GM12878 (cell line): ENCODE data around the gene SLC26A11. TPM values are rescaled to one million over a fixed set of nuclear protein-coding genes. Genes with fewer than 3 reads are reported as not detected.

Source experiments
- ATAC-seq: fragments of 200-7000 bp; cut with Tn5 transposase; 3 replicates; pipeline ENCODE4 v1.9.1; 2020; ENCODE audit warnings: mild to moderate bottlenecking, moderate library complexity
- BruUV-seq: library from RNA; stranded (reverse); fragments of 400-500 nt; replicated peaks from 2 replicates; lab custom pipeline; 2021; lab: Mats Ljungman, UMichigan
- CTCF ChIA-PET: fragments of 300-600 bp; sonication (Branson Sonifier 250); formaldehyde crosslinking; extraction: SDS; loops from one replicate; lab custom pipeline; 2021; ENCODE audit warnings: inconsistent platforms; lab: Yijun Ruan, JAX
- POLR2A ChIA-PET: fragments of 350-600 bp; formaldehyde crosslinking; extraction: SDS; loops from one replicate; lab custom pipeline; 2021; ENCODE audit warnings: inconsistent platforms; lab: Charles Lee
- RAD21 ChIA-PET: fragments of 300-600 bp; sonication (Branson Sonifier 250); formaldehyde crosslinking; loops from one replicate; lab custom pipeline; 2023; ENCODE audit warnings: antibody characterized with exemption; ENCODE audit not compliant: unreplicated experiment; lab: Charles Lee
- SMC1A ChIA-PET: fragments of 300-600 bp; sonication (Branson Sonifier 250); formaldehyde crosslinking; loops from one replicate; lab custom pipeline; 2023; ENCODE audit not compliant: unreplicated experiment, uncharacterized antibody; lab: Charles Lee
- DNase-seq: peaks from one replicate; pipeline ENCODE4 v3.0.0-alpha.2; 2011; ENCODE audit warnings: low read depth, low spot score
- FAIRE-seq: peaks from 3 replicates; lab custom pipeline; 2011; peaks lifted over from hg19 to GRCh38; lab: Jason Lieb, UNC
- H2AFZ ChIP-seq: 2 replicates; pipeline ENCODE4 v1.6.0; 2011; ENCODE audit warnings: low read depth, low read length, control low read depth; ENCODE audit not compliant: control insufficient read depth
- H3K27ac ChIP-seq: 2 replicates; pipeline ENCODE4 v1.5.1; 2011; ENCODE audit warnings: control low read depth; ENCODE audit not compliant: control insufficient read depth, insufficient read depth
- H3K27me3 ChIP-seq, 2 experiments: replicated peaks in 1 of 2; 2 replicates each; pipeline versions ENCODE4 v1.6.0 to v1.6.1; 2011; ENCODE audit warnings: low read length in 1 of 2; ENCODE audit not compliant: control insufficient read depth in 2 of 2, insufficient read depth in 2 of 2
- H3K36me3 ChIP-seq, 2 experiments: 2 replicates each; pipeline ENCODE4 v1.5.1; 2011; ENCODE audit warnings: low read length in 1 of 2; ENCODE audit not compliant: control insufficient read depth in 2 of 2, insufficient read depth in 2 of 2
- H3K4me1 ChIP-seq: 2 replicates; pipeline ENCODE4 v1.6.1; 2011; ENCODE audit warnings: mild to moderate bottlenecking, low read length, moderate library complexity, mixed read lengths; ENCODE audit not compliant: control insufficient read depth, insufficient read depth
- H3K4me2 ChIP-seq: 2 replicates; pipeline ENCODE4 v1.6.0; 2011; ENCODE audit warnings: control low read depth; ENCODE audit not compliant: control insufficient read depth, insufficient read depth
- H3K4me3 ChIP-seq: fragments of 200-600 bp; sonication (generic); 2 replicates; pipeline ENCODE4 v1.5.1; 2016
- H3K79me2 ChIP-seq: 2 replicates; pipeline ENCODE4 v1.6.0; 2011; ENCODE audit warnings: low read length; ENCODE audit not compliant: control insufficient read depth, insufficient read depth
- H3K9ac ChIP-seq: 2 replicates; pipeline ENCODE4 v1.8.0; 2011; ENCODE audit warnings: low read length, control low read depth, mixed read lengths; ENCODE audit not compliant: control insufficient read depth, insufficient read depth
- H3K9me3 ChIP-seq: replicated peaks from 3 replicates; pipeline ENCODE4 v1.5.1; 2011; ENCODE audit warnings: mild to moderate bottlenecking, low read length; ENCODE audit not compliant: control insufficient read depth, insufficient read depth
- H4K20me1 ChIP-seq: 2 replicates; pipeline ENCODE4 v1.6.0; 2011; ENCODE audit not compliant: control insufficient read depth, insufficient read depth
- CEBPB ChIP-seq, 2 experiments: fragments of 150-350 bp in 1 of 2; IDR thresholded peaks; 2 replicates each; pipeline ENCODE4 v1.6.1; 2012 to 2014; ENCODE audit warnings: low read depth in 2 of 2, low read length in 2 of 2, borderline replicate concordance in 1 of 2, inconsistent platforms in 1 of 2
- ESRRA ChIP-seq: IDR thresholded peaks from 2 replicates; pipeline ENCODE4 v1.6.1; 2012; ENCODE audit warnings: mild to moderate bottlenecking, low read length, improper control_type of control experiment
- NFIC ChIP-seq: IDR thresholded peaks from 2 replicates; pipeline ENCODE4 v1.6.1; 2012; ENCODE audit warnings: low read depth, mild to moderate bottlenecking, inconsistent platforms, low read length, moderate library complexity
- NFYB ChIP-seq: IDR thresholded peaks from 2 replicates; pipeline ENCODE4 v1.6.1; 2011; ENCODE audit warnings: low read depth, mild to moderate bottlenecking, low read length, improper control_type of control experiment, moderate library complexity; ENCODE audit not compliant: insufficient read depth
- NR2C2 ChIP-seq: IDR thresholded peaks from 2 replicates; pipeline ENCODE4 v1.6.1; 2011; ENCODE audit warnings: borderline replicate concordance, low read depth; ENCODE audit not compliant: control insufficient read depth, insufficient read length
- POLR2AphosphoS2 ChIP-seq: IDR thresholded peaks from 2 replicates; pipeline ENCODE4 v1.6.1; 2011; ENCODE audit warnings: low read depth, mild to moderate bottlenecking, low read length, improper control_type of control experiment, moderate library complexity
- RAD51 ChIP-seq: fragments of 450-650 bp; IDR thresholded peaks from 2 replicates; pipeline ENCODE4 v1.6.1; 2016; ENCODE audit warnings: moderate library complexity, mild to moderate bottlenecking, inconsistent platforms
- SMC3 ChIP-seq: IDR thresholded peaks from 2 replicates; pipeline ENCODE4 v1.6.1; 2011; ENCODE audit warnings: low read length, improper control_type of control experiment, borderline replicate concordance
- SREBF2 ChIP-seq: IDR thresholded peaks from 2 replicates; pipeline ENCODE4 v1.6.1; 2012; ENCODE audit warnings: mild to moderate bottlenecking, low read length
- STAT3 ChIP-seq: IDR thresholded peaks from 2 replicates; pipeline ENCODE4 v1.6.1; 2011; ENCODE audit warnings: low read depth, low read length, improper control_type of control experiment
- USF2 ChIP-seq: IDR thresholded peaks from 2 replicates; pipeline ENCODE4 v1.6.1; 2011; ENCODE audit warnings: low read depth, low read length, improper control_type of control experiment, borderline replicate concordance
- ZNF622 ChIP-seq: fragments of 450-650 bp; IDR thresholded peaks from 2 replicates; pipeline ENCODE4 v1.6.1; 2017; ENCODE audit warnings: mild to moderate bottlenecking, inconsistent platforms
- WGBS: methylation state at CpG from one replicate; pipeline ENCODE4 v1.1.6; 2016; ENCODE audit warnings: low lambda C conversion rate; ENCODE audit not compliant: insufficient replicate concordance, insufficient coverage; ENCODE audit errors: missing lambda C conversion rate; 5-methylcytosine and 5-hydroxymethylcytosine counted together
- in situ Hi-C: fragments of 300-500 bp; cut with MboI; formaldehyde crosslinking; loops from 9 replicates; pipeline ENCODE4 v1.14.3; 2018; ENCODE audit warnings: mixed read lengths
- intact Hi-C: fragments of 100-400 bp; cut with micrococcal nuclease; formaldehyde crosslinking; loops from one replicate; pipeline ENCODE4 v1.14.2; 2022; ENCODE audit not compliant: unreplicated experiment
- polyA plus RNA-seq, 11 experiments: library from polyadenylated mRNA; depleted of rRNA in 4 of 11; unstranded in 6 of 11; stranded (reverse) in 5 of 11; fragments of >200 nt; fragmentation: Nextera tagmentation in 4 of 11; fragmentation: Illumina TruSeq in 1 of 11; extraction: Ambion mirVana in 4 of 11; extraction: Trizol in 1 of 11; gene quantifications; 1 replicate in 1 of 11; 2 replicates in 10 of 11; pipeline versions ENCODE4 v1.2.1 to v1.2.3, GENCODE V29; 2011 to 2016; ENCODE audit warnings: inconsistent platforms in 2 of 11, missing spikeins in 2 of 11, low read depth in 1 of 11
- total RNA-seq, 4 experiments: library from RNA; depleted of rRNA in 3 of 4; stranded (reverse); fragments of >200 nt in 3 of 4; fragmentation: Illumina TruSeq in 1 of 4; extraction: Trizol in 1 of 4; gene quantifications; 2 replicates each; pipeline versions ENCODE4 v1.2.1 to v1.2.3, GENCODE V29; 2013 to 2021

SLC26A11 gene
- total and polyA plus RNA-seq, 10 of the 15 experiments (the other 5 are each of a cell fraction or from before 2014, with no cell fraction given), result 0.05 to 4.1 (median 1.2) TPM; not detected in 1

DNA sequence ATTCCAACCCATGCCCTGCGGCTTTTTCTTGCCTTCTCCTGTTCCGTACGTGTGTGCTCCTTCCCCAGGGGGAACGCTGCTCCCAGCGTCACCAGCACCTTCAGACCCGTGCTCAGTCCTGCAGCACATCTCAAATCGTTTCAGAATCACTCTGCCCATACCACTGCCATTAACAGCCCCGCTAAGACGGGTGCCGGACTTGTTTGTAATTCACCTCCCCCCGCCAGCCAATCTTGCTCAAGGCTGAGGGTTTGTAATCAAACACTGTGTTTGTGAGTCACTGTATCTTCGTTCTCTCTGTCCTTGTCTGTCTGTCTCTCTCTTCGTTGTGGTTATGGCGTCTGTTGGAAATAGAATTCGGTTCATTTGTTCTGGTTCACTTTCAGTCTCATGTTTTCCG, 33.1 kb upstream of the SLC26A11 start:
- Histone ChIP-seq H3K4me2 (no peak overlapping the region), H3K4me3 (no peak overlapping the region), H3K9ac (no peak overlapping the region), H3K9me3 (no peaks in the 10 kb centered on the region), H3K4me1 (no peaks in the 10 kb centered on the region), H3K36me3 (no peaks in the 10 kb centered on the region), H3K79me2 (no peaks in the 10 kb centered on the region), H3K27ac (no peak overlapping the region), H2AFZ (no peak overlapping the region), H4K20me1 (no peaks in the 10 kb centered on the region), H3K27me3 (no peaks in the 10 kb centered on the region; a peak in 2 of 4 replicates)
- in situ Hi-C loops, result no loop called here
- TF ChIP-seq SREBF2, result no peak
- TF ChIP-seq CEBPB (IDR thresholded peaks at IDR 0.05; ENCODE audit: borderline replicate concordance in 1 of 2, low read depth in 2 of 2, low read length in 2 of 2), result no peak
- TF ChIP-seq RAD51, result no peak
- no peak for TF ChIP-seq NR2C2
- TF ChIP-seq ZNF622, result no peak
- no peak for TF ChIP-seq SMC3
- no peak for TF ChIP-seq NFIC
- no peak for TF ChIP-seq NFYB
- TF ChIP-seq USF2, result no peak
- no peak for TF ChIP-seq ESRRA
- TF ChIP-seq STAT3, result no peak
- no peak for TF ChIP-seq POLR2AphosphoS2
- WGBS, result 58% methylated on average over 16 of the region's 16 CpGs
- FAIRE-seq, result no peak
- ChIA-PET RAD21 (no interaction called here), CTCF (interaction anchor here (2.0 kb wide), 1 partner anchor 9 kb away, joined by 5 read pairs; no protein-coding TSS in a partner anchor), SMC1A (no interaction called here), POLR2A (no interaction called here)
- no peak for DNase-seq
- ATAC-seq, result no peak
- intact Hi-C loops, result no loop called here
- BruUV-seq, result no TSS peak
